H9 (cell line): Measurements from ENCODE around the gene MGAT2. TPM values are rescaled to one million over a fixed set of nuclear protein-coding genes. Genes with fewer than 3 reads are reported as not detected.

Experiments used
- DNase-seq: peaks from one replicate; pipeline ENCODE4 v3.0.0-alpha.2; 2017
- H2AFZ ChIP-seq: one replicate; pipeline ENCODE4 v1.6.1; 2013; ENCODE audit warnings: mild to moderate bottlenecking, low read length, control low read depth, moderate library complexity
- H2AK5ac ChIP-seq: 2 replicates; pipeline ENCODE4 v1.6.1; 2013; ENCODE audit warnings: low read length, control low read depth, mixed read lengths; ENCODE audit not compliant: insufficient read length
- H2BK120ac ChIP-seq: one replicate; pipeline ENCODE4 v1.6.1; 2013; ENCODE audit warnings: low read depth, mild to moderate bottlenecking, low read length, control low read depth, inconsistent platforms; ENCODE audit not compliant: poor library complexity, severe bottlenecking
- H2BK12ac ChIP-seq: 2 replicates; pipeline ENCODE4 v1.6.1; 2013; ENCODE audit warnings: low read length, control low read depth, mixed read lengths, low read depth; ENCODE audit not compliant: insufficient read length
- H2BK15ac ChIP-seq: 2 replicates; pipeline ENCODE4 v1.6.1; 2013; ENCODE audit warnings: low read depth, low read length, control low read depth
- H2BK20ac ChIP-seq: one replicate; pipeline ENCODE4 v1.6.1; 2013; ENCODE audit warnings: low read depth, mild to moderate bottlenecking, low read length, control low read depth, inconsistent platforms; ENCODE audit not compliant: poor library complexity, severe bottlenecking
- H2BK5ac ChIP-seq: 2 replicates; pipeline ENCODE4 v1.6.1; 2013; ENCODE audit warnings: low read length, control low read depth, mixed read lengths; ENCODE audit not compliant: insufficient read length
- H3K14ac ChIP-seq: 2 replicates; pipeline ENCODE4 v1.6.1; 2013; ENCODE audit warnings: low read length, control low read depth; ENCODE audit not compliant: insufficient read depth
- H3K18ac ChIP-seq: 2 replicates; pipeline ENCODE4 v1.6.1; 2013; ENCODE audit warnings: low read depth, mild to moderate bottlenecking, mixed read lengths, low read length, control low read depth; ENCODE audit not compliant: insufficient read length
- H3K23ac ChIP-seq: 2 replicates; pipeline ENCODE4 v1.6.1; 2013; ENCODE audit warnings: low read length, control low read depth, mixed read lengths, low read depth; ENCODE audit not compliant: insufficient read length
- H3K23me2 ChIP-seq: 2 replicates; pipeline ENCODE4 v1.6.1; 2013; ENCODE audit warnings: low read depth, mild to moderate bottlenecking, mixed read lengths, low read length, control low read depth; ENCODE audit not compliant: insufficient read length, poor library complexity, severe bottlenecking
- H3K27ac ChIP-seq: 2 replicates; pipeline ENCODE4 v1.5.1; 2013; ENCODE audit warnings: low read length, control low read depth, mixed read lengths, low read depth; ENCODE audit not compliant: insufficient read length
- H3K27me3 ChIP-seq: 2 replicates; pipeline ENCODE4 v1.6.1; 2013; ENCODE audit warnings: low read length, control low read depth, inconsistent platforms; ENCODE audit not compliant: insufficient read depth
- H3K4ac ChIP-seq: 2 replicates; pipeline ENCODE4 v1.6.1; 2013; ENCODE audit warnings: low read depth, mild to moderate bottlenecking, control low read depth, inconsistent platforms, low read length, moderate library complexity
- H3K4me1 ChIP-seq: 2 replicates; pipeline ENCODE4 v1.6.1; 2013; ENCODE audit warnings: low read length, control low read depth, inconsistent platforms; ENCODE audit not compliant: insufficient read depth
- H3K4me2 ChIP-seq: 2 replicates; pipeline ENCODE4 v1.6.1; 2013; ENCODE audit warnings: low read length, control low read depth, mixed read lengths; ENCODE audit not compliant: insufficient read length, insufficient read depth
- H3K56ac ChIP-seq: 2 replicates; pipeline ENCODE4 v1.6.1; 2013; ENCODE audit warnings: low read depth, mild to moderate bottlenecking, mixed read lengths, low read length, control low read depth; ENCODE audit not compliant: insufficient read length
- H3K79me1 ChIP-seq: 2 replicates; pipeline ENCODE4 v1.6.1; 2013; ENCODE audit warnings: low read depth, mild to moderate bottlenecking, moderate library complexity, low read length, control low read depth, inconsistent platforms; ENCODE audit not compliant: insufficient read depth, poor library complexity, severe bottlenecking
- H3K79me2 ChIP-seq: 2 replicates; pipeline ENCODE4 v1.6.1; 2013; ENCODE audit warnings: low read length, control low read depth, inconsistent platforms; ENCODE audit not compliant: insufficient read depth
- H3K9ac ChIP-seq: 2 replicates; pipeline ENCODE4 v1.6.1; 2013; ENCODE audit warnings: low read length, control low read depth, mixed read lengths; ENCODE audit not compliant: insufficient read length; ENCODE audit errors: extremely low read depth
- H3K9me3 ChIP-seq: one replicate; pipeline ENCODE4 v1.6.1; 2013; ENCODE audit warnings: low read depth, low read length, inconsistent platforms; ENCODE audit not compliant: control insufficient read depth
- H3T11ph ChIP-seq: one replicate; pipeline ENCODE4 v1.6.1; 2013; ENCODE audit warnings: mild to moderate bottlenecking, low read length, control low read depth, inconsistent platforms
- H4K20me1 ChIP-seq: one replicate; pipeline ENCODE4 v1.6.1; 2013; ENCODE audit not compliant: control insufficient read depth, insufficient read length, insufficient read depth
- H4K5ac ChIP-seq: 2 replicates; pipeline ENCODE4 v1.6.1; 2013; ENCODE audit warnings: low read depth, mild to moderate bottlenecking, mixed read lengths, low read length, control low read depth; ENCODE audit not compliant: insufficient read length
- H4K8ac ChIP-seq: replicated peaks from 2 replicates; pipeline ENCODE4 v1.6.1; 2013; ENCODE audit warnings: low read length, control low read depth, mixed read lengths, low read depth; ENCODE audit not compliant: insufficient read length
- H4K91ac ChIP-seq: 2 replicates; pipeline ENCODE4 v1.6.1; 2013; ENCODE audit warnings: low read depth, mild to moderate bottlenecking, moderate library complexity, mixed read lengths, low read length, control low read depth; ENCODE audit not compliant: insufficient read length
- H3K27ac Mint-ChIP-seq, 3 experiments: 2 replicates in 2 of 3; 3 replicates in 1 of 3; pipeline ENCODE4 v1.8.0; 2020 to 2021; ENCODE audit warnings: mixed read lengths in 3 of 3, mild to moderate bottlenecking in 1 of 3, moderate library complexity in 1 of 3
- H3K27me3 Mint-ChIP-seq: 2 replicates; pipeline ENCODE4 v1.8.0; 2021; ENCODE audit warnings: low read depth, mild to moderate bottlenecking, moderate library complexity, mixed read lengths
- H3K36me3 Mint-ChIP-seq, 3 experiments: 2 replicates in 2 of 3; 3 replicates in 1 of 3; pipeline ENCODE4 v1.8.0; 2020 to 2021; ENCODE audit warnings: low read depth in 3 of 3, mixed read lengths in 3 of 3; ENCODE audit not compliant: insufficient read depth in 1 of 3
- H3K4me1 Mint-ChIP-seq, 2 experiments: 2 replicates each; pipeline ENCODE4 v1.8.0; 2020; ENCODE audit warnings: mixed read lengths in 2 of 2
- H3K4me3 Mint-ChIP-seq, 2 experiments: 2 replicates in 1 of 2; 3 replicates in 1 of 2; pipeline ENCODE4 v1.8.0; 2020 to 2021; ENCODE audit warnings: mild to moderate bottlenecking in 2 of 2, mixed read lengths in 2 of 2, moderate library complexity in 1 of 2
- H3K9me3 Mint-ChIP-seq, 2 experiments: 2 replicates in 1 of 2; 3 replicates in 1 of 2; pipeline ENCODE4 v1.8.0; 2020; ENCODE audit warnings: mild to moderate bottlenecking in 2 of 2, mixed read lengths in 2 of 2, moderate library complexity in 1 of 2
- CTCF ChIP-seq: fragments of 200-600 bp; sonication (generic); conservative IDR thresholded peaks from 3 replicates; pipeline ENCODE4 v1.8.0; 2021; ENCODE audit warnings: antibody characterized with exemption, mild to moderate bottlenecking
- WGBS: extraction: QIAGEN DNeasy Blood & Tissue Kit; methylation state at CpG from one replicate; pipeline ENCODE4 v1.1.7; 2013; ENCODE audit warnings: missing lambda C conversion rate, low lambda C conversion rate, mixed read lengths; ENCODE audit not compliant: insufficient read length; ENCODE audit errors: extremely low coverage; 5-methylcytosine and 5-hydroxymethylcytosine counted together
- total RNA-seq: library from RNA; stranded (reverse); gene quantifications from 2 replicates; pipeline ENCODE4 v1.2.1, GENCODE V29; 2021

MGAT2 gene
- total RNA-seq, 1 experiment from 2014 or later: 24.5 TPM

GRCh38 chr14:49612251-49612650 lies 8.3 kb upstream of the MGAT2 start:
- H3K4me1 ChIP-seq: no peaks in the 10 kb centered on the region
- peaks cover 3 to 6% of the 10 kb centered on the region in 2 experiments; a peak in 2 of 4 replicates for H3K4me1 Mint-ChIP-seq
- H3T11ph ChIP-seq: no peak overlapping the region
- H3K79me2 ChIP-seq: no peaks in the 10 kb centered on the region
- H3K4ac ChIP-seq: no peak overlapping the region
- no peak overlapping the region for H2AFZ ChIP-seq
- H3K23ac ChIP-seq: no peak overlapping the region
- no peaks in the 10 kb centered on the region for H3K23me2 ChIP-seq
- H2BK15ac ChIP-seq: no peak overlapping the region
- no peak overlapping the region for H3K9ac ChIP-seq
- H4K91ac ChIP-seq: no peak overlapping the region
- H3K36me3 Mint-ChIP-seq: peaks cover 6 to 41% (median 26%) of the 10 kb centered on the region in 3 experiments; a peak in 6 of 7 replicates
- no CpG with 5 or more reads among the region's 4 CpGs for WGBS
- no peak for DNase-seq
- no peak overlapping the region; a peak in 2 of 7 replicates for H3K27ac Mint-ChIP-seq
- H3K79me1 ChIP-seq: no peaks in the 10 kb centered on the region
- H2AK5ac ChIP-seq: no peak overlapping the region
- no peaks in the 10 kb centered on the region for H3K27me3 Mint-ChIP-seq
- no peak overlapping the region for H4K5ac ChIP-seq
- no peaks in the 10 kb centered on the region for H4K20me1 ChIP-seq
- no peak overlapping the region for H3K18ac ChIP-seq
- no peaks in the 10 kb centered on the region for H3K9me3 Mint-ChIP-seq
- no peak overlapping the region for H3K4me3 Mint-ChIP-seq
- H2BK20ac ChIP-seq: no peak overlapping the region
- no peak overlapping the region for H3K56ac ChIP-seq
- H2BK120ac ChIP-seq: no peak overlapping the region
- no peaks in the 10 kb centered on the region for H3K27me3 ChIP-seq
- no peak overlapping the region for H2BK12ac ChIP-seq
- no peak overlapping the region for H4K8ac ChIP-seq
- H3K4me2 ChIP-seq: no peak overlapping the region
- no peak overlapping the region for H2BK5ac ChIP-seq
- TF ChIP-seq CTCF: no peak
- H3K9me3 ChIP-seq: no peaks in the 10 kb centered on the region
- H3K27ac ChIP-seq: no peak overlapping the region
- H3K14ac ChIP-seq: no peak overlapping the region
